HG03571 (cell line): Measurements from ENCODE around the gene CD276.
A peak's percentile ranks its signal among the peaks of the same experiment; 100 is the strongest.
"Not testable (repeated sequence)": the region's sequence is repeated elsewhere in the genome, so short reads cannot be mapped to it uniquely, and the experiment has no call there.

Experiments used
- ATAC-seq: cut with Tn5 transposase; IDR thresholded peaks from one replicate; pipeline ENCODE4 v1.9.1; 2021; ENCODE audit not compliant: unreplicated experiment

The CD276 gene

GRCh38 chr15:73684581-73685455, 635 bp downstream of the CD276 start:
- ATAC-seq = no peak

- ATAC-seq = no peak
These were observed 1.8 kb downstream of the CD276 start for GRCh38 chr15:73685981-73686380.

DNA sequence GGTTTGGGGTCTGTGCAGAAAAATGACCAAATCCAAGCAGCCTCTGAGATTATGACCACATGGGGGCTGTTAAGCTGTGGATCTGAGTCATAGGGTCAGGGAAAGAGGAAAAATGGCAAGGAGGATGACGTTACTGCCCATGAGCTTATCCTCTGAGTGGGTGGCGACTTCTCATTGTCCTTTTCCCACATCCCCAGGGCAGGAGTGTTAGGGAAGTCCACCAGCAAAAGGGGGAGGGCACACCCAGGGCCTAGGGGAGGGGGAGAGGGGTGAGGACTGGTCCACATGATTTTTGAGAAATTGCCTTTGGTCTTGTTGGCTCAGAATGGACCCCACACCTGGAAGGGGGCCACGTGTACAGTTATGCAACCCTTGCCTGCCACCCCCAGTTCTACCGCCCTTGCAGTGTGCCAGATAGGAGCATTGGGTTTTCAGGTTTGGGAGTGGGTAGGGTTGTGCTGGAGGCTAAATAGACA, 2.6 kb downstream of the CD276 start:
- ATAC-seq = no peak

DNA sequence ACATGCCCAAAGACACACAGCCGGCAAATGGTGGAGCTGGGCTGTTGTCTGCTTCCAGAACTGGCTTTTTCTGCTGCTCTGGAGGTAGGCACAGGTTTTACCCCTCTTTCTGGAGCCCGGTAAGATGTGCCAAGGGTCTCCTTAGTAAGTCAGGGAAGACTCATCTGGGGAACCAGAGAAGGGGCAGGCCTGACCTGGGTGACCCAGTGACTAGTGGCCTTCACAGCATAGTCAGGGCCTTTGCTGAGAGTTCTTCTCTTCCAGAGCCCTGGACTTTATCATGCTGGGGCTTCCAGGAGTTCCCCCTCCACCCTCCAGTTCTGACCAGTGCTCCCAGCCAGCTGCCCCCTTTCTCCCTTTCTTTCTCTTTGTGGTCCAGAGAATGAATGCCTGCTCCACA, 3.2 kb downstream of the CD276 start:
- ATAC-seq = no peak

GRCh38 chr15:73688455-73688854, 4.3 kb downstream of the CD276 start:
- no peak for ATAC-seq

DNA sequence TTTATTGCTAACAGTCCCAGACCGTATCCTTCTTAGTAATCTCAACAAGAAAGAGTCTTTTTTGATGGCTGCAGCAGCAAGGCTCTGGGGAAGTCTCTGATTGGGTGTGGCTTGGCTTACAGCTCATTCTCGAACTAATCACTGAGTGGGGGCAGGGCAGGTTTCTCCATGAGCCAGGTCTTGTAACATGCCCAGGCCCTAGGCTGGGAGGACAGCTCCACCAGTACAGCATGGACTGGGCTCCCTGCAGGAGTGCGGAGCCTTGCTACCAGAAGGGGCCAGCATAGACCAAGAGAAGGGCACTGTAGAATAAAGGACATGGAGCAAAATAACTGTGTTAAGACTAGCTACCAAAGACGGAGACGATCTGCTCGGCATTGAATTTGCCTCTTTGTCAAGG, 7.2 kb downstream of the CD276 start:
- no peak for ATAC-seq

DNA sequence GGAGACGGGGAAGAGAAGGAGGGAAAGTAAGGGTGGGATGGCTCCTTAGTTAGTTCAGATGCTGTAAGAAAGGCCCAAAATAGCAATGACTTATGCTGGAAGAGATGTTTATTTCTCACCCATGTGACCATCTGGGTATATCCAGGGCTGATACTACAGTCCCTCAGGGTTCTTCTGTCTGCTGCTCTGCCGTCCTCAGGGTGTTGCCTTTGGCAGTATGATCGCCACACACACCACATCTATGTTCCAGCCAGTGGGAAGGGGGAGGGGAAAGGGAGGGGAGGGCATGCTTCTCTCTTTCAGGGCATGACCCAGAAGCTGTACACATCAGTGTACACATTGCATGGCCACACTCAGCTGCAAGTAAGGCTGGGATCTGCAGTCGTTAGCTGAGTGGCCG, 10.2 kb downstream of the CD276 start:
- no peak for ATAC-seq

DNA sequence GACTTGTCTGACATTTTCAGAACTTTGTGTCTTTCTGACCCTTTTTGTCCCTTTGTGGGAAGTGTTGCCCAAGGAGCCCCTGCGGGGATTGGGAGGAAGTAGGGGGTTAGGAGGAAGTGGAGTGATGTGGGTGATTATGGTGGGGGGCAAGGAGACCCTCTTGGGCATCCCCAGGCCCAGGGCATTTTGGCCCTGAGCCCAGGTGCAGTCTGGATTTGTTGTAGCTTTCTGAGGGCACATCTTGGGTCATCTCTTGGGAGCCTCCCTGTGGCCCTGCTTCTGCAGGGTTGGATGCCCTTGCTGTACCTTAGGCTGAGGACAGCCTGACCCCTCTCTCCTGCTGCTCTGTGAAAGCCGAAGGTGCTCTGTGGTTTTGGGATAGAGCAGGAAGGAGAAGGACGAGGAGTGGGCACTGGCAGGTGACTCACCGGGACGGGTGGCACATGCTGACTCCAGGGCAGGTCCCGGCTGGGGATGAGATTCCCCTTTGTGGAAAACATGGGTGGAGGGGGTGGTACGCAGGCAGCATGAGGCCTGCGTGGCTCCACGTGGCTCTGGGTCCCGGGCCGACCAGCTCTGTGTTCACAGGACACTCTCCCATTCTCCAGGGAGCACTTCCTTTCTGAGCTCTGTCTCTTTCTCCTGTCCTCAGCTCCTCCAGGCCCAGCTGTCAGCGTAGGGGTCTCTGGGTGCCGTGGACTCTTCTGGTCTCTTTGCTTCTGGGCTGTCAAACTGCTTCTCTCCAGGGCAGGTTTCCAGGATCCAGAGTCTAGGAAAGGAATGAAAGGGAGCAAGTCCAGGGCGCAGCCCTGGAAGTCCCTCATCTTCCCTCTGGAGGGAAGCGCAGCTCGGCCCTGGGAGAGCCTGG, 11.8 kb downstream of the CD276 start:
- no peak for ATAC-seq

DNA sequence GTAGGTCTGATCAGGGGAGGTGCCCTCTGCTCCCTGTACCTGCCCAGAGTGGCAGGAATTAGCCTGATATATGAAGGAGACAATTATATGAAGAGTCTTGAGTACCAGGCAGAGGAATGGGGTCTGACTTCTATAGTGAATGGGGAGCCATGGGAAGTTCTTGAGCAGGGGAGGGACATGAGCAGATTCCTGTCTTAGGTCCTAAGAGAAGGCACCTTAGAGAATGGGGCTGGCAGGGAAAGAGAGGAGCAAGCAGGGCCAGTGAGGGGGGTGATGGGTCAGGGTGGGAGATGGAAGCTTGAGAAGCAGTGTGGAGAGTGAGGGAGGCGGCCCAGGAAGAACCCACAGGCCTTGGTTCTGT, 12.4 kb downstream of the CD276 start:
- ATAC-seq = no peak

- peak; percentile 88 for ATAC-seq
These were observed 12.9 kb downstream of the CD276 start for GRCh38 chr15:73697033-73697467.

DNA sequence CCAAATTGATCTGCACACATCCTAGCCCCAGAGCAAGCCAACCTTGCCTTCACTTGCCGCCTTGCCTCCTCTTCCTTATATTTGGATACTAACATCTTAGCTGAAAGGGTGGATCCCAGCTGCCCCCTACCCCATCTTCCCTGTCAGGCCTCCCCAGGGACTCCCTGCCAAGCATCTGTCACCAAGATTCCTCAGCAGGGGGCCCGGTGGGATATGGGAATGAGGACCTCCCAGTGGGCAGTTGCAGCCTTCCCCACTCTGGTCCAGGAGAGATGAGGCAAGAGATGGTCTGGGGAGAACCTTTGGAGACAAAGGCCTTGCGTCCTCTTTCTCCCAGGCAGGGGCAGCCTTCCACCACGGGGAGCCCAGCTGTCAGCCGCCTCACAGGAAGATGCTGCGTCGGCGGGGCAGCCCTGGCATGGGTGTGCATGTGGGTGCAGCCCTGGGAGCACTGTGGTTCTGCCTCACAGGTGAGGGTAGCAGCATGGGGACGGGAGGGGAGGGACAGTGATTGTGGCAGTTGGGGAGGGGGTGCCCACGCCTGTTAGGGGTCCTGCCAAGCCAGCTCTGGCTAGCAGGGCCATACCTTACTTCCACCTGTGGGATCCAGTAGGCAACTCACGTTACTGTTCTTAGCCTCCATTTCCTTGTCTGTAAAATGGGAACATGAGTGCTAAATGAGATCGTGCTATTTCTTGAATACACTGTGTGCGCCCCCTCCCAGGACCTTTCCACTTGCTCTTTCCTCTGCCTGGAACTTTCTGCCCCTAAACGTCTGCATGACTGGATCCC, 15.3 kb downstream of the CD276 start:
- ATAC-seq = no peak

DNA sequence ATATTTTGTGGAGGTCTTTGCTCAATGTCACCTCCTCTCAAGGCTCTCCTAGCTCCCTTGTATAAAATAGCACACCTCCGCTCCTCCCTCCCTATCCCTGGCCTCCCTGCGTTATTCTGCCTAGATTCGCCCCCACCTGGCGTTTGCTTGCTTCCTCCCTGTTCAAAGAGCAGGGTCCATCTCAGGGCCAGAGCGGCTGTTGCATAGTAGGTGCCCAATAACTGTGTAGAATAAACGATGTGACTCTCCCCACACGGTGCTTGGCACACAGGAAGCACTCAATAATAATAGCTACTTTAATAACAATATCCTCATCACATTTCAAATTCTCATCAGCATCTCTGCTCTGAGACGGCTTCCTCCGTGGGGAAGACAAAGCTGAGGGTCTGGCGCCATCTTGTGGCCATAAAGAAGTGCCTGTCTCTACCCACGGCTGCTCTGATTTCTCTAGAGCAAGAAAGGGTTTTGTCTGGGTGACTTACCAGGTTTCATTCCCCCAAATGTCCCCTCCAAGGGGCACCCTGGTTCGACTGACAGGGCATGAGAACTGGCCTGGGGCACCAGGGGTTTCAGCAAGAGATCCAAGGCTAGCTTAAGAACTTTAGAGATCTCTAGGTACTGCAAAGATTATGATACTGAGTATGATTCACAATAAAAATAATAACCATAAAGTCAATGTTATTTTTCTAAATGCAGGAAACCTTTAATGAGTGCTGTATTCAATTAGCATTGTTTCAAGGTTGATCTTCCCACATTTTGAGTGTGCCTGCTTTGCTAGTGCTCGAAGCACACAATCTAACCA, 16.1 kb downstream of the CD276 start:
- no peak for ATAC-seq

GRCh38 chr15:73702311-73703239, 18.4 kb downstream of the CD276 start:
- ATAC-seq = not testable (repeated sequence)

GRCh38 chr15:73703601-73704000, 19.4 kb downstream of the CD276 start:
- ATAC-seq = not testable (repeated sequence)

DNA sequence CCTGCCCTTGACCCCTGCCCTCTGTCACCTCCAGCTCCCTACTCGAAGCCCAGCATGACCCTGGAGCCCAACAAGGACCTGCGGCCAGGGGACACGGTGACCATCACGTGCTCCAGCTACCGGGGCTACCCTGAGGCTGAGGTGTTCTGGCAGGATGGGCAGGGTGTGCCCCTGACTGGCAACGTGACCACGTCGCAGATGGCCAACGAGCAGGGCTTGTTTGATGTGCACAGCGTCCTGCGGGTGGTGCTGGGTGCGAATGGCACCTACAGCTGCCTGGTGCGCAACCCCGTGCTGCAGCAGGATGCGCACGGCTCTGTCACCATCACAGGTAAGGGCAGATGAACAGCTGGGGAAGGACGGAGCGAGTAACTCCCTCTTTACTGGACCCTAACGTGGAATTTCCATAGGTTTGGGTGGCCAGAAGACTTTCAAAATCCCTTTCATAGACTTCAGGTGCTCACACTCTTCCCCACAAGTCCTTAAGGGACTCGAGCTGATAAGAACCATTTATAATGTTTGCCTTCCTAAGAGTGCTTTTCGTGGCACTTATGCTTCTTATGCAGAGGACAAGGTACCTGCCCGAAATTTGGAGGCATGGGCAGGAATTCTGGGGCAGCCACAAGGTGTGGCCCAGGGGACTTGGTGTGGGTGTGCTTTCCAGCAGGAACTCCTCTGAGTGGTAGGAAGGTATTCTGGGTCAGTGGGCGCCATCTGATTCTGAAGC, 20.1 kb downstream of the CD276 start:
- not testable (repeated sequence) for ATAC-seq

DNA sequence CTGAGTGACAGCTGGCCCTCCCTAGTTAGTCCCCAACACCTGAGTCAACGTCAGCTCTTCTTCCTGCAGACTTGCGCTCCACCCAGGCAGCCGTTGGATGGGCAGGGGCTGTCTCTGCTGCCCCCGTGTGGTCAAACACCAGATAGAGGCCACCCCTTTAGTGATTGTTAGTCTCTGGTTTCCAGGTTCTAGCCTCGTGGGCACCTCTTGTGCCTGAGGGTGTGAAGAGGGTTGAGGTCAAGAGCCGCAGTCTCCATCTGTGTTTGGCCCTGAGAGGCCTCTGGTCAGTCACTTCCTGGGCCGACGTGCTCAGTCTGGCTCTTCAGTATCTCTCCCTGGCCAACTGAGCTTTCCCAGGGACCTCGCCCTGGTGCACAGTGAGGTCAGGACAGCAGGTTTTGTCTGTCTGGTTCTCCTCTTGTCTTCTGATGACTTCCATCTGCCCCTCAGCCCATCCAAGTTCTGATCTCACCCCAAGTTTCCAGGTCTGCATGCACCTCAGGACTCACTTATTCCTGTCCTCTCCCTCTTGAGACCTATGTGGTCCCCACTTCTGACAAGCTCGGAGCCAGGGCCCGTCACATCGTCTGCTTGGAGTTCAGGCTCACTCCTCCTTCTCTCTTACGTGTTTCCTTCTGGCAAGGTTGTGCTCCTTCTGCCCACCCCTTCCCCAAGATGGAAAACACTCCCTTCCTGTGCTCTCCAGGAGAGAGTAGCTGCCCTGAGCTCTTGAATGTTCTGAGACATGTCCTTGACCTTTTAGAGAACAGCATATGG, 20.9 kb downstream of the CD276 start:
- no peak for ATAC-seq

DNA sequence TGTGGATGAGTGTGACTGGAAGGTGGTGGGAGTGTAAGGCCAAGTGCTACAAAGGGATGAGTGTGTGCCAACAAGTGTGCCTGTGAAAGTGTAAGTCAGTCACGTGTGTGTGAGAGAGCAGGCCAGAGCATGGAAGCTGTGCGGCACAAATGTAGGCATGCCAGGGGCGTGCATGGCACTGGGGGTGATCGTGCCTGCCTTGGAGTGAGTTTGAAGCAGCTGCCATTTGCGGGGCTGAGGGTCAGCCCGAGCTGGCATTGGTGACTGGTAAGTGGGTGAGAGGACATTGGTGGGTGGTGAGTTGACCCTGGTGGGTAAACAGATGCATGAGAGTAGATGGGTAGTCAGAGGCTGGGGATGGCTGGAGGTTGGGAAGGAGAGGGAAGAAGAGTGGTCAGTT, 24.5 kb downstream of the CD276 start:
- ATAC-seq = no peak

DNA sequence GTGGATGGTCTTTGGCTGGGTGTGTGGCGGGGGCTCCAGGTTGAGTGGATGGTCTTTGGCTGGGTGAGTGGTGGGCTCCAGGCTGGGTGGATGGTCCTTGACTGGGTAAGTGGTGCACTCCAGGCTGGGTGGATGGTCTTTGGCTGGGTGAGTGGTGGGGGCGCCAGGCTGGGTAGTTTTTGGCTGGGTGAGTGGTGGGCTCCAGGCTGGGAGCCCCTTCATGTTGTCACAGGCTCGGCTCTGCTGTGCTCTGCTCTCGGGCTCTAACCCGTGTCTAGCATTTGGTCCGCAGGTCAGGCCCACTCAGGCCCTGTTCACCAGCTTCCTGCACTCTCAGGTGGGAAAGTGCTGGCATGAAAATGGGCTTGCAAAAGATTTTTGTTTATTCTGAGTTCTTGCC, 25.1 kb downstream of the CD276 start:
- no peak for ATAC-seq
